ENCODE results near the gene KIR2DL4.

The KIR2DL4 gene

DNA sequence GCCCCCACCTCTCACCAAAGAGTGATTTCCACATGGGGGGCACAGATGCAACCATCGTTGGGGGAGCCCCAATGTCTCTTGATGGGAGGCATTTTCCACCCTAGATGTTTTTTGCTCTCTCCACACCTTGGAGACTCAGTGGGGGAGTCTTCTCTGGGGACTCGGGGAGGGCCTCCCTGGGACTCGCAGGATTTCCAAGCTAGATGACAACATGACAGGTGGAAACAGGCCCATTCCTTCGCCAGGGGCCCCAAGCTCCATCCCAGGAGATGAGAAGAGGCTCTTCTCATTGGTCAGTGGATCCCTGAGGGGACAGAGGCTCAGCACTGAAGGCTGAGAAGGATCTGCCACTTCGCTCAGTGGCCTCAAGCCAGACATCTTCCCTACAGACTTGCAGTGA, 12.7 kb upstream of the KIR2DL4 start:
- DNase-seq (ENCODE audit: extremely low spot score), result no peak
- ChIA-PET CTCF (no interaction called here), POLR2A (no interaction called here)
- TF ChIP-seq, protein P1, sequence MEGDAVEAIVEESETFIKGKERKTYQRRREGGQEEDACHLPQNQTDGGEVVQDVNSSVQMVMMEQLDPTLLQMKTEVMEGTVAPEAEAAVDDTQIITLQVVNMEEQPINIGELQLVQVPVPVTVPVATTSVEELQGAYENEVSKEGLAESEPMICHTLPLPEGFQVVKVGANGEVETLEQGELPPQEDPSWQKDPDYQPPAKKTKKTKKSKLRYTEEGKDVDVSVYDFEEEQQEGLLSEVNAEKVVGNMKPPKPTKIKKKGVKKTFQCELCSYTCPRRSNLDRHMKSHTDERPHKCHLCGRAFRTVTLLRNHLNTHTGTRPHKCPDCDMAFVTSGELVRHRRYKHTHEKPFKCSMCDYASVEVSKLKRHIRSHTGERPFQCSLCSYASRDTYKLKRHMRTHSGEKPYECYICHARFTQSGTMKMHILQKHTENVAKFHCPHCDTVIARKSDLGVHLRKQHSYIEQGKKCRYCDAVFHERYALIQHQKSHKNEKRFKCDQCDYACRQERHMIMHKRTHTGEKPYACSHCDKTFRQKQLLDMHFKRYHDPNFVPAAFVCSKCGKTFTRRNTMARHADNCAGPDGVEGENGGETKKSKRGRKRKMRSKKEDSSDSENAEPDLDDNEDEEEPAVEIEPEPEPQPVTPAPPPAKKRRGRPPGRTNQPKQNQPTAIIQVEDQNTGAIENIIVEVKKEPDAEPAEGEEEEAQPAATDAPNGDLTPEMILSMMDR (IDR thresholded peaks at IDR 0.05; ENCODE audit: control extremely low read depth, extremely low read depth, low read depth, missing control alignments), result no peak

DNA sequence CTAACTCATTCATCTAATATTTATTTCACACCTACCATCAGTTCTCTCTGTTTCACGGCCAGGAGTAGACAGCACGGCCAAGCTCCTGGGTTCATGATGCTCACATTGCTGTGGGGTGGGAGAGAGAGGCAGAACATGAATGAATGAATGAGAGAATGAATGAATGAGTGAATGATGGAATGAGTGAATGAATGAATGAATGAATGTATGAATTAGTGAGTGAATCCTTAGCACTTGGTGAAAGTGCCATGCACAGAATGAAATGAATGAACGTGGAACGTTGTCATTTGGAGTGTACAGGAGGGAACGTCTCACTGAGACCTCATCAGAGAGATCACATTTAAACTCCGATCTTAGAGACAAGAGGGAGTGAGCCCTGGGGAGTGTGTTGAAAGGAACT, 11.9 kb upstream of the KIR2DL4 start:
- ChIA-PET CTCF (no interaction called here), POLR2A (no interaction called here)
- no peak for DNase-seq (ENCODE audit: extremely low spot score)
- TF ChIP-seq, protein P1 (IDR thresholded peaks at IDR 0.05; ENCODE audit: control extremely low read depth, extremely low read depth, low read depth, missing control alignments), result no peak

DNA sequence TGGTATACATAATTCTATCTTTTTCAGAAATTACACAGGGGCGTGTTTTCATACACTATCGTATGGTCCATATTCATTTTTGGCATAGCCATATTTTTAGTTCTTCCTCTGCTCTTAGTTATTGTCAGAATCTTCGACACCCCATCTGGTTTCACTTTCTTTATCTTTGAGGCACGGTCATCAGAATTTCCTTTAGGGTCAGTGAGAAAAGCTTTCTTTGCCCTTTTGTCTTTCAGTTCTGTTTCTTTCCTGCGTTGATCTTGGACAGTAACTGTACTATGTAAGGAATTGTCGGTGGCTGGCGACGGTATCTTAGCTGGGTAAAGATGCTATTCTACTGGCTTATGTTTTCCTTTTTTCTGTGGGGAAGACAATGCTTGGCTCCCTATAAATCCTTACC, 10.6 kb upstream of the KIR2DL4 start:
- peak; percentile 50 for DNase-seq (ENCODE audit: extremely low spot score)
- ChIA-PET POLR2A (no interaction called here), CTCF (no interaction called here)
- TF ChIP-seq, protein P1 (IDR thresholded peaks at IDR 0.05; ENCODE audit: control extremely low read depth, extremely low read depth, low read depth, missing control alignments), result no peak

DNA sequence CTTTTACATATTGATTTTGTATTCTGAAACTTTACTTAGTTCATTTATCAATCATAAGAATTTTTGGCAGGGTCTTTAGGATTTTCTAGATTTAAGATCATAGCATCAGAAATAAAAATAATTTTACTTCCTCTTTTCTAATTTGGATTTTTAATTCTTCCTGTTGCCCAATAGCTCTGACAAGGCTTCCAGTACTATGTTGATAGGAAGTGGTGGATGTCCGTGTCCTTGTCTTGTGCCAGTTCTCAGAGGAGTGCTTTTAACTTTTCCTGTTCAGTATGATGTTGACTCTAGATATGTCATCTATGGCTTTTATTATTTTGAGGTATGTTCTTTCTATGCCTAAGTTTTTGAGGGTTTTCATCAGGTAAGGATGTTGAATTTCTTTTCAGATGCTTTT, 7.7 kb upstream of the KIR2DL4 start:
- CTCF ChIA-PET, result no interaction called here
- POLR2A ChIA-PET, result no interaction called here
- DNase-seq (ENCODE audit: extremely low spot score), result no peak
- TF ChIP-seq, protein P1 (IDR thresholded peaks at IDR 0.05; ENCODE audit: control extremely low read depth, extremely low read depth, low read depth, missing control alignments), result no peak

DNA sequence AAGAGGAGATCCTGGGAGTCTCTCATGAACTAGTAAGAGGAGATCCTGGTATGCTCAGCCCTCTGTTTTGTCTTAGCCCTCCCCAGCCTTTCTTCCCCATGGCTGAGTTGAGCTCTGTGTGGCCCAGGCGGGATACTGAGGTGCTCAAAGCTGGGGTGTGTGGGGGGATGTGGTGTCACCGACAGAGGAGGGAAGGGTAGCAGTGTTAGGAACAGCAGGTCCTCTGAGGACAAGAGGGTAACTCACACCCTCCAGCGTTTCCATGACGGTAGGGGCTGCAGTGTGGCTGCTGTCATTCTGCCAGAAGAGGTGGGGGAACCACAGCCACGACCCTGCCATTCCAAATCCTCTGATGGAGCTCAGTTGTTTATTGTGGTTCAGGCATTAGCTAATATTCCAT, 691 bp downstream of the KIR2DL4 start:
- ChIA-PET POLR2A (no interaction called here), CTCF (no interaction called here)
- TF ChIP-seq, protein P1 (IDR thresholded peaks at IDR 0.05; ENCODE audit: control extremely low read depth, extremely low read depth, low read depth, missing control alignments), result no peak
- DNase-seq (ENCODE audit: extremely low spot score), result no peak

DNA sequence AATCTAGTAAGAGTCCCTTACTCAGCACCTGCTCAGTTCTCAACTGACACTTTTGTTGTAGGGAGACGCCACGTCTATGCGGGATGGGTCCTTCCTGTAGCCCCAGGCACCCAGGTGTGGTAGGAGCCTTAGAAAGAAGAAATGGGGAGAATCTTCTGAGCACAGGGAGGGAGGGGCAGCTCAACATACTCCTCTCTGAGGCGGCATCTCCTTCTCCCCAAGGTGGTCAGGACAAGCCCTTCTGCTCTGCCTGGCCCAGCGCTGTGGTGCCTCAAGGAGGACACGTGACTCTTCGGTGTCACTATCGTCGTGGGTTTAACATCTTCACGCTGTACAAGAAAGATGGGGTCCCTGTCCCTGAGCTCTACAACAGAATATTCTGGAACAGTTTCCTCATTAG, 1.2 kb downstream of the KIR2DL4 start:
- ChIA-PET CTCF (no interaction called here), POLR2A (no interaction called here)
- DNase-seq (ENCODE audit: extremely low spot score), result no peak
- TF ChIP-seq, protein P1 (IDR thresholded peaks at IDR 0.05; ENCODE audit: control extremely low read depth, extremely low read depth, low read depth, missing control alignments), result no peak

Measured in GM10248 (cell line).